VCaP (cell line): ENCODE results near the gene NPHP4.

Experiments
- H3K27ac ChIP-seq: fragments of 450-650 bp; 2 replicates; pipeline ENCODE4 v1.5.1; 2017
- CTCF ChIP-seq: fragments of 450-650 bp; conservative IDR thresholded peaks from 2 replicates; pipeline ENCODE4 v1.5.1; 2017; ENCODE audit warnings: mild to moderate bottlenecking, moderate library complexity

Gene NPHP4

GRCh38 chr1:5989731-5990271 is 2.4 kb downstream of the NPHP4 start:
- no peak overlapping the region for H3K27ac ChIP-seq
- no peak for TF ChIP-seq CTCF

- TF ChIP-seq CTCF = no peak
- no peak overlapping the region for H3K27ac ChIP-seq
These were observed 3.0 kb downstream of the NPHP4 start for GRCh38 chr1:5989286-5989605.

GRCh38 chr1:5988596-5989285 is 3.5 kb downstream of the NPHP4 start:
- TF ChIP-seq CTCF = no peak
- no peak overlapping the region for H3K27ac ChIP-seq

- H3K27ac ChIP-seq = peak overlapping the region; percentile 19
- TF ChIP-seq CTCF = no peak
These were observed 6.2 kb downstream of the NPHP4 start for GRCh38 chr1:5986018-5986417.

GRCh38 chr1:5985250-5985649 is 7.0 kb downstream of the NPHP4 start:
- H3K27ac ChIP-seq = peak overlapping the region; percentile 19
- no peak for TF ChIP-seq CTCF

GRCh38 chr1:5983361-5984103 is 8.7 kb downstream of the NPHP4 start:
- TF ChIP-seq CTCF = no peak
- no peak overlapping the region for H3K27ac ChIP-seq

GRCh38 chr1:5982868-5983267 is 9.4 kb downstream of the NPHP4 start:
- no peak for TF ChIP-seq CTCF
- H3K27ac ChIP-seq = no peak overlapping the region
